ENCODE results near the gene POT1. TPM values are rescaled to one million over a fixed set of nuclear protein-coding genes. Genes with fewer than 3 reads are reported as not detected.

POT1 gene
- polyA plus RNA-seq, 12 donors = 17.6 to 30.1 (median 21.2) TPM; not detected in 1

DNA sequence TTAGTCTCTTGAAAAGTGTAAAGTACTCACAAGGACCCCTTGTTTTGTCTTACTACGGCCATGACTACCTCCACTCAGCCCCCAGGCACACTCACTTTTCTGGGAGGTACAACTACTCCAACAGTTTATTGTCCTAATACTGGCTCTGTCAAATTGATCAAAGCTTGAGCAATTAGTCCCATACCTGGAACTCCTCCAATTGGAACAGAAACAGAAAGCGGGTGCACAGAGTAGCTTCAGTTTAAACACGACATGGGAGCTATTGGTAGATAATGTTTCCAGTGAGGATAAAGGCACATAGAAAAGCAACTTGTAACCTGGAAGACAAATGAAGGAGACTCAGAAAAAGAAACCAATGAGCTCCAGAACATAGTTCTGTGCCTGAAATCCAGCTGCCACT lies 156.3 kb downstream of the POT1 start:
- no peak for DNase-seq

Other genes with a start within 250 kb of the POT1 start
- gene GPR37, start 164.0 kb downstream of the POT1 start, polyA plus RNA-seq (ENCODE audit: insufficient read length in 12 of 12) = 10 to 100 TPM in 11 of 12 donors, not detected in 1; 10.6 to 46.4 (median 23.4) TPM